ENCODE measurements around the gene SLC16A10. TPM values are rescaled to one million over a fixed set of nuclear protein-coding genes. Genes with fewer than 3 reads are reported as not detected.

The SLC16A10 gene
- total RNA-seq, 4 donors from 2014 or later = 1.1 to 70.5 (median 19.6) TPM

DNA sequence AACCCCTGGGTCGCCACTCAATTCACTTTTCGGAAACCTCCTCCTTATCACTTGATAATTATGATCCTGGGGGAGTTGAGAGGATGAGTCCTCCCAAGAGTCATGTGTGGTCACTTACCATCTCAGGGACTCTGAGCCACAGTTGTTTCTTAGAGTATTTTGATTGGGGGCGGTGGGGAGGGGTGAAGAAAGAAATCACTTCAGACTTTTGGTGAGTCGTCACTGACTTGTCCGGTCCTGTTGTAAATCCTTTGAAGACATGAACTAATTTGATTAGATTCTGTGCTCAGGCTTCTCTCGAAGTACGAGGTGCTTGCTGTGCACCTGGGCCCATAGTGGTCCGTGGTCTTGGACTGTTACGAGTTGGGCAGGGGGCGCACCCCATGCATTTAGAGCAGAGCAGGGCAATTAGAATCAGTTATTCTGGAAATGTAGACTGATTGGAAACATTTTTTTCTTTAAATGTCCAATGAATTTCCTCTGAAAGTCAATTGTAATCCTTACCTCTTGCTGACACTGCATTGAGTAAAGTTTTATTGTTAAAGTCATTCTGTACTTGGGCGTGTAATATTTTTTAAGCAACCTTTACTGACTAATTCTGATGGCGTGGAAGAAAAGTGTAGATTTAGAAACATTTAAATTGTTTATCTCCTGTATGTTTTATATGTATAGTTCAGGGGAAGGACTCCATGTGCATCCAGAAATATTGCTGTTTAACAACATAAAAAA is 173.4 kb downstream of the SLC16A10 start:
- ATAC-seq (ENCODE audit: low FRiP score) = no peak
- TF ChIP-seq, protein P1, sequence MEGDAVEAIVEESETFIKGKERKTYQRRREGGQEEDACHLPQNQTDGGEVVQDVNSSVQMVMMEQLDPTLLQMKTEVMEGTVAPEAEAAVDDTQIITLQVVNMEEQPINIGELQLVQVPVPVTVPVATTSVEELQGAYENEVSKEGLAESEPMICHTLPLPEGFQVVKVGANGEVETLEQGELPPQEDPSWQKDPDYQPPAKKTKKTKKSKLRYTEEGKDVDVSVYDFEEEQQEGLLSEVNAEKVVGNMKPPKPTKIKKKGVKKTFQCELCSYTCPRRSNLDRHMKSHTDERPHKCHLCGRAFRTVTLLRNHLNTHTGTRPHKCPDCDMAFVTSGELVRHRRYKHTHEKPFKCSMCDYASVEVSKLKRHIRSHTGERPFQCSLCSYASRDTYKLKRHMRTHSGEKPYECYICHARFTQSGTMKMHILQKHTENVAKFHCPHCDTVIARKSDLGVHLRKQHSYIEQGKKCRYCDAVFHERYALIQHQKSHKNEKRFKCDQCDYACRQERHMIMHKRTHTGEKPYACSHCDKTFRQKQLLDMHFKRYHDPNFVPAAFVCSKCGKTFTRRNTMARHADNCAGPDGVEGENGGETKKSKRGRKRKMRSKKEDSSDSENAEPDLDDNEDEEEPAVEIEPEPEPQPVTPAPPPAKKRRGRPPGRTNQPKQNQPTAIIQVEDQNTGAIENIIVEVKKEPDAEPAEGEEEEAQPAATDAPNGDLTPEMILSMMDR (IDR thresholded peaks at IDR 0.05) = no peak
- DNase-seq (ENCODE audit: low spot score) = no peak

DNA sequence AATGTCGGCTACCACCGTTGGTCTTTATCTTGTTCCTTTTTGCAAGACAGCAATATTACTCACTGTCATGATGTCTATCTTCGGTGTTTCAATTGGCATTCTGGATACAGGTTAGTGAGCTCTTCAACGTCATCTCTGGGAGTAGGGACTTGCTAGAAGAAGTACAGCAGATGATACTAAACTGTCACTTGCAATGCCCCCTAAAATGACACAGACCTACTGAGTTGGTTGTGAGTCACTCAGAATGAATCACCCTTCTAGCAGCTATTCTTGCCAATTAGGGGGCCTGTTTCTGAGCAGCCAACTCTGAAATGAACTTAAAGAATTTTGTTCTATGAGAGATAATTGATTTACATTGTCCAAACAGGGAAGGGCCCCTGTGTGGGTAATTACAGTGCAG is 176.5 kb downstream of the SLC16A10 start:
- TF ChIP-seq, protein P1 (IDR thresholded peaks at IDR 0.05) = no peak
- ATAC-seq (ENCODE audit: low FRiP score) (no peak), DNase-seq (ENCODE audit: low spot score) (no peak)

DNA sequence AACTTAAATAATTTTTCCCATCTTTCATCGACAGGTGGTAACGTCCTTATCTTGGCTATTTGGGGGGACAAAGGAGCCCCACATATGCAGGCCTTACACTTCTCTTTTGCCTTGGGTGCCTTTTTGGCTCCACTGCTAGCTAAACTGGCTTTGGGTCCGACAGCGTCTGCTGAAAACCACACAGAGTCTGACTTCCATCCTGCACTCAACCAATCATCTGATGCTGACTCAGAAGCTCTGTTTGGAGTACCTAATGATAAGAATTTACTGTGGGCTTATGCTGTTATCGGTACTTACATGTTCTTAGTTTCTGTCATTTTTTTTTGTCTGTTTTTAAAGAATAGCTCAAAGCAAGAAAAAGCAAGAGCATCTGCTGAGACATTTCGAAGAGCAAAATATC is 178.5 kb downstream of the SLC16A10 start:
- DNase-seq (ENCODE audit: low spot score) (no peak), ATAC-seq (ENCODE audit: low FRiP score) (no peak)
- TF ChIP-seq, protein P1 (IDR thresholded peaks at IDR 0.05) = no peak

DNA sequence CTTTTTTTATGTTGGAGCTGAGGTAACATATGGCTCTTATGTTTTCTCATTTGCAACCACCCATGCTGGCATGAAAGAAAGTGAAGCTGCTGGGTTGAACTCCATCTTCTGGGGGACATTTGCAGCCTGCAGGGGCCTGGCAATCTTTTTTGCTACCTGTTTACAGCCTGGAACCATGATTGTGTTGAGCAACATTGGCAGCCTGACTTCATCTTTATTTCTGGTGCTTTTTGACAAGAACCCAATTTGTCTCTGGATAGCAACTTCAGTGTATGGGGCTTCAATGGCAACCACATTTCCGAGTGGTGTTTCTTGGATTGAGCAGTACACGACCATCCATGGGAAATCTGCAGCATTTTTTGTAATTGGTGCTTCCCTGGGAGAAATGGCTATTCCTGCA is 179.0 kb downstream of the SLC16A10 start:
- TF ChIP-seq, protein P1 (IDR thresholded peaks at IDR 0.05) = no peak
- DNase-seq (ENCODE audit: low spot score) = no peak
- no peak for ATAC-seq (ENCODE audit: low FRiP score)

DNA sequence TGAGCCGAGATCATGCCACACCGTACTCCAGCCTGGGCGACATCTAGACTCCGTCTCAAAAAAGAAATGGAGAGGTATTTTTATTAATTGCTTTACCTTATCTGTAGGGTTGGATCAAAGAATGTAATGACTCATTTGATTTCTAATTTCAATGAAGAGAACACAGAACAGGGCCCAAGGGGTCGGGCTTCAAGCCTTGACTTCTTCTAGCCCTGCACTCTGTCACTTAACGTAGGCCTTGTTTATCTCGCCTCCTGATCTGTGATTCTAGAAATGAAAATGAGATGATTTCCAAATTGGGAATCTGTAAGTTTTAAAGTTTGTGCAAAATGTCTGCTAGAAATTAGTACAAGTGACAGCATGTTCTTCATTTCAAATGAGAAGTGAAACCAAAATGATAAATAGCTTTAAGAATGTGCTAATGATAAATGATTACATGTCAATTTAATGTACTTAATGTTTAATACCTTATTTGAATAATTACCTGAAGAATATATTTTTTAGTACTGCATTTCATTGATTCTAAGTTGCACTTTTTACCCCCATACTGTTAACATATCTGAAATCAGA is 180.5 kb downstream of the SLC16A10 start:
- ATAC-seq (ENCODE audit: low FRiP score) = no peak
- TF ChIP-seq, protein P1 (IDR thresholded peaks at IDR 0.05) = no peak
- no peak for DNase-seq (ENCODE audit: low spot score)

DNA sequence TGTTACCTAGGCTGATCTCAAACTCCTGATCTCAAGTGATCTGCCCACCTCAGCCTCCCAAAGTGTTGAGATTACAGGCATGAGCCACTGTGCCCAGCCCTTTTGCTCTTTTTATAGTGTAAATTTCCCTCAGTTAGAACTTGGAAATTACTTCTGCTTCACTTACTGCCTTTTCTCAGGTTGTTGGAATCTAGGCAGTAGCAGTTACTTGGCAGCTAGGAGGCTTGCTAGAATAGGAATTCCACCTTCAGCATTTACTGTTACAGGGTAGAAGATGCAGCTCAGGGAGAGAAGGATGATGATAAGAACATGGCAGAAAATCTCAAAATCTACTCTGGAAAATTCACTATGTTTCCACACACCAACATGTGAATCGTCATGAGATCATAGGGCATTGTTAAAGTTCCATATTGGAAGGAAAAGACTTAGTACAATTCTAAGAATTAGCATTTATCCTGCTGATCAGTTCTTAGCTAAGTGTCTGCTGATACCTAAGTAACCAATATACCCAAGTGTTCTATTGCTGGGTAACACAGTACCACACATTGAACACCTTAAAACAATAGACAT is 182.2 kb downstream of the SLC16A10 start:
- ATAC-seq (ENCODE audit: low FRiP score) = no peak
- TF ChIP-seq, protein P1 (IDR thresholded peaks at IDR 0.05) = no peak
- DNase-seq (ENCODE audit: low spot score) = no peak

DNA sequence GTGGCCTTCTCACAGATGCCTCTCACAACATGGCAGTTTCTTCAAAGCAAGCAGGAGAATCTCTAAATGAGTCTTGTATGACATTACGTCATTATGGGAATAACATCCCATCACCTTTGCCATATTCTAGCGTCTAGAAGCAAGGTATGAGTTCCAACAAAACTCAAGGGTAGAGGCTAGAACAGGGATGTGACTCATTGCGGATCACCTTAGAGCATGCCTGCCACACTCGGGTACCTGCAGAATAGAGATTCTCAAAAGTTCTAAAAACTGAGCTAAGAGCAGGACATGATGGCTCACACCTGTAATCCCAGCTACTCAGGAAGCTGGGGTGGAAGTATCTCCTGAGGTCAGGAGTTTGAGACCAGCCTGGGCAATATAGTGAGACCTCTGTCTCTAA is 182.8 kb downstream of the SLC16A10 start:
- DNase-seq (ENCODE audit: low spot score) = no peak
- TF ChIP-seq, protein P1 (IDR thresholded peaks at IDR 0.05) = no peak
- ATAC-seq (ENCODE audit: low FRiP score) = no peak
